Measurements from ENCODE around the gene STARD5. TPM values are rescaled to one million over a fixed set of nuclear protein-coding genes. Genes with fewer than 3 reads are reported as not detected.

STARD5 gene
- total RNA-seq, 1 donor from 2014 or later = 4.8 TPM

DNA sequence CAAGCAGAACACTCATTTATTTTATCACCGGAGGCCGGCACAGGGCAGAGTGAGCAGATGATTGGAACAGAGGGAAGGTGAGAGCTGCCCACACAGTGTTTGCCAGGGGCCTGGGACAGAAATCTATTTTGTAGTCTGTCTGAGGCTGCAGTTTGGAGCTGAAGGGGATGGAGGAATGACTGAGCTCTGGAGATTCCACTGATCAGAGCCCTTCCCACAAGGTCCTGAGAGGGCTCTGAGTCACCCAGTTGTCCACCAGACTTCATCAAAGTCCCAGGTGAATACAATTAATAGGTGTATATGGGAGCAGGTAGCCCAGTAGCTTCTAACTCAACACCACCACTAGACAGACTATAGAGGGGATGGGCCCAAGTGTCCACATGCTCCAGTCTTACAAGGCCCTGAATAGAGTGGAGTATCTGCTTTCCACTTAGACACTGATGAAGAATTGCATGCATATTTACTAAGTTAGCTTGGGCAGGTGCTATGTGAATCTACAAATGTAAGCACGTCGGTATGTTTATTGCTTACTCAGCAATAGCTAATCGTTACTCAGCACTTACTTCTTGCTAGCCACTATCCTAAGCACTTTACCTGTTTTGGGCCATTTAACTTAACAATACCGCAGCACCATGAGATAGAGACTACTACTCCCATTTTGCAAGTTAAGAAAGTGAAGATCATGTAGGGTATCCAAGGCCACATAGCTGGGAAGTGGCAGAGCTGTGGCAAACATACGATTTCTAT lies 2.7 kb upstream of the STARD5 start:
- no peaks in the 10 kb centered on the region for H3K27me3 ChIP-seq
- no peaks in the 10 kb centered on the region for H3K36me3 ChIP-seq
- H3K27ac ChIP-seq = no peak overlapping the region
- peaks cover 5 to 7% of the 10 kb centered on the region in 2 donors for H3K4me1 ChIP-seq
- TF ChIP-seq, protein P1, sequence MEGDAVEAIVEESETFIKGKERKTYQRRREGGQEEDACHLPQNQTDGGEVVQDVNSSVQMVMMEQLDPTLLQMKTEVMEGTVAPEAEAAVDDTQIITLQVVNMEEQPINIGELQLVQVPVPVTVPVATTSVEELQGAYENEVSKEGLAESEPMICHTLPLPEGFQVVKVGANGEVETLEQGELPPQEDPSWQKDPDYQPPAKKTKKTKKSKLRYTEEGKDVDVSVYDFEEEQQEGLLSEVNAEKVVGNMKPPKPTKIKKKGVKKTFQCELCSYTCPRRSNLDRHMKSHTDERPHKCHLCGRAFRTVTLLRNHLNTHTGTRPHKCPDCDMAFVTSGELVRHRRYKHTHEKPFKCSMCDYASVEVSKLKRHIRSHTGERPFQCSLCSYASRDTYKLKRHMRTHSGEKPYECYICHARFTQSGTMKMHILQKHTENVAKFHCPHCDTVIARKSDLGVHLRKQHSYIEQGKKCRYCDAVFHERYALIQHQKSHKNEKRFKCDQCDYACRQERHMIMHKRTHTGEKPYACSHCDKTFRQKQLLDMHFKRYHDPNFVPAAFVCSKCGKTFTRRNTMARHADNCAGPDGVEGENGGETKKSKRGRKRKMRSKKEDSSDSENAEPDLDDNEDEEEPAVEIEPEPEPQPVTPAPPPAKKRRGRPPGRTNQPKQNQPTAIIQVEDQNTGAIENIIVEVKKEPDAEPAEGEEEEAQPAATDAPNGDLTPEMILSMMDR (IDR thresholded peaks at IDR 0.05) = no peak
- no peak for DNase-seq (ENCODE audit: low spot score in 2 of 2)
- no peak overlapping the region for H3K4me3 ChIP-seq
- no peaks in the 10 kb centered on the region for H3K9me3 ChIP-seq
- intact Hi-C loops (cut with DNase I) = loop anchor here (10.0 kb wide), 1 partner anchor 718 kb away; the partner anchor contains the start of gene MEX3B

DNA sequence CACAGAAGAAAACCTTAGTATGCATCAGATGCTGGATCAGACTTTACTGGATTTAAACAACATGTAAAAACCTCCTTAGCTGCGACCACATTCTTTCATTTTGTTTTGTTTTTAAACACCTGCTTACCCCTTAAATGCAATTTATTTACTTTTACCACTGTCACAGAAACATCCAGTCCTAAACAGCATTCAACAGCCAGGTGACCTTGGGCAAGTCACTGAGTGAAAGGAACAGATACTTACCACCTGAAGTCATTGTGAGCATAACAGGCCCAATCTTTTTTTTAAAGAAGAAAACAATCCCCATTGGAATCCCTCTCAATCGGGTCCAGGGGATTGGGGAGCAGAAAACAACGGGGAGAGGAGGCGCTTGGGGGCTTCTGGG lies 390 bp downstream of the STARD5 start:
- H3K27me3 ChIP-seq = no peaks in the 10 kb centered on the region
- no peaks in the 10 kb centered on the region for H3K9me3 ChIP-seq
- intact Hi-C loops (cut with DNase I) = loop anchor here (5.0 to 10.0 kb wide), 2 partner anchors 721 to 939 kb away; partner anchors contain the start of genes EFL1, MEX3B and SAXO2
- peaks cover 0 to 9% of the 10 kb centered on the region in 2 donors for H3K36me3 ChIP-seq
- no peak for DNase-seq (ENCODE audit: low spot score in 2 of 2)
- peak overlapping the region; percentile 49 to 71 for H3K27ac ChIP-seq
- peaks cover 5 to 7% of the 10 kb centered on the region in 2 donors for H3K4me1 ChIP-seq
- TF ChIP-seq, protein P1 (IDR thresholded peaks at IDR 0.05) = no peak
- H3K4me3 ChIP-seq = peak overlapping the region; percentile 68 to 76

DNA sequence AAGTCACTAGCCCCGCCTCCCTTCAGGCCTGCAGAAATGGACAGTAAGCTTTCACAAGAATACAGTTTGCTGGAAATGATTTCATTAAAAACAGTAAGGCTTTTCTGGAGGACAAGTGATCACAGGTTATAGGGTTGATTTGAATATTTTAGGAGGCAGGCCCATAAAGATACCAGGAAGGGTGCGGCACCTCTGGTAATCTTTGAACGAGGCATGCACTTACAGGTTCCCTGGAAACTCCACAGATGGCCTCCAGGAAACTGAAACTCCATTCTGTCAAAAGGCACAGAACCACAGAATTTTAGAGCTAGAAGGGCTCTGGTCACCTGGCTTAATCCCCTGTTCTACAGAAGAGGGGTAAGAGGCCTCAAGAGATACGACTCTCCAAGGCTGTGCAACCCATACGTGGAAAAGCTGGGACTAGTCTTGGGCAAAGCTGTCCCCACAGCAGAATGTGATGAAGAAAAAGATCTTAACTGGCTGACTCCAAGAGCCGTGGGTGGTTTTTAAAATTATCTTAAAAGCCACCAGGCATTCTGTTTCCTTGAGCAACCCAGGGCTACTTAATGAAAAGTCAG lies 1.2 kb downstream of the STARD5 start:
- Histone ChIP-seq H3K36me3 (peaks cover 0 to 17% of the 10 kb centered on the region in 2 donors), H3K4me3 (peak overlapping the region in 1 of 2 donors; percentile 39), H3K27me3 (no peaks in the 10 kb centered on the region), H3K9me3 (no peaks in the 10 kb centered on the region), H3K27ac (no peak overlapping the region), H3K4me1 (peaks cover 5 to 7% of the 10 kb centered on the region in 2 donors)
- intact Hi-C loops (cut with DNase I) = loop anchor here (5.0 to 10.0 kb wide), 2 partner anchors 722 to 940 kb away; partner anchors contain the start of genes EFL1, MEX3B and SAXO2
- no peak for DNase-seq (ENCODE audit: low spot score in 2 of 2)
- TF ChIP-seq, protein P1 (IDR thresholded peaks at IDR 0.05) = no peak

DNA sequence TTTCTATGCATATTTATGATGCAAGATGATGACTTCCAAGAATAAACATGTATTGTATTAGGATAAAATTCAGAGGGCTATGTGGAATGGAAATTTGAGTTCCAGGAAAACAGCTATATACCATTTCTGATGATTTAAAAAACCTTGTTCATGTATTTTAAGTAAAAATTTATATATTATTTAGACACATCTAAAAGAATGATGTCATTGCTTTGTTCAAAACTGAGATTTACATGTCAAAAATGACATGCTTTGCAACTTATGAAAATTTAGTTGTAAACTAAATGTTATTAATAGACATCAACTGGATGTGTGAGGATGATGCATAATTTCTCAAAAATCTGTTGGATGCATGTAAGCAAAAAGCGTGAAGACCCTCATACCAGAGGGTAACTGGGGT lies 2.3 kb downstream of the STARD5 start:
- Histone ChIP-seq H3K27me3 (no peaks in the 10 kb centered on the region), H3K9me3 (no peaks in the 10 kb centered on the region), H3K4me1 (peaks cover 5 to 7% of the 10 kb centered on the region in 2 donors), H3K4me3 (no peak overlapping the region), H3K36me3 (peaks cover 4 to 23% of the 10 kb centered on the region in 2 donors), H3K27ac (no peak overlapping the region)
- TF ChIP-seq, protein P1 (IDR thresholded peaks at IDR 0.05) = no peak
- intact Hi-C loops (cut with DNase I) = loop anchor here (5.0 to 10.0 kb wide), 2 partner anchors 723 to 941 kb away; partner anchors contain the start of genes EFL1, MEX3B and SAXO2
- DNase-seq (ENCODE audit: low spot score in 2 of 2) = no peak

DNA sequence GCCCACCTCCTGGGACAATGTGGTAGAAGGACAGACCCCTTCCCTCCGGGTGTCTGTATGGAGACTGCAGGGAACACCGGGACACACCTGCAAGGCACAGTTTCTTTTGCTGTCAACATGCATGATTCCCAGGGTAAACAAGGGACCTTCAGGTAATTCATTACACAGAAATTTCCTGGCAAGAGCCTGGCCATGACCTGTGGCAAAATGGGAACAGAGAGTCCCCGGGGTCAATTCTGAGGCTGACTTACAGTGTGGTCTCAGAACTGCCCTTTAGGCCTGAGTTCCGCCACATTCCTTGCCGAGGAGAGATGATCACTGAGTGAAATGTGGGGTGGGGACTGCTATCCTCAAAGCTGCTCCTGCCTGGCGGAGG lies 6.3 kb downstream of the STARD5 start:
- intact Hi-C loops (cut with DNase I) = no loop called here
- Histone ChIP-seq H3K27ac (no peak overlapping the region), H3K9me3 (no peaks in the 10 kb centered on the region), H3K36me3 (peaks cover 4 to 23% of the 10 kb centered on the region in 2 donors), H3K4me1 (peaks cover 3 to 9% of the 10 kb centered on the region in 2 donors), H3K27me3 (no peaks in the 10 kb centered on the region), H3K4me3 (no peak overlapping the region)
- TF ChIP-seq, protein P1 (IDR thresholded peaks at IDR 0.05) = no peak
- no peak for DNase-seq (ENCODE audit: low spot score in 2 of 2)
